Immature natural killer cell (primary cell): ENCODE data around the gene FCRL5. TPM values are rescaled to one million over a fixed set of nuclear protein-coding genes. Genes with fewer than 3 reads are reported as not detected.

Experiments
- DNase-seq, 3 donors: peaks; one replicate each; pipeline ENCODE4 v3.0.0; 2022; ENCODE audit warnings: mixed read lengths in 1 of 3
- H3K27ac Mint-ChIP-seq, 6 donors: one replicate each; pipeline ENCODE4 v1.8.0; 2020; ENCODE audit warnings: mixed read lengths in 6 of 6, mild to moderate bottlenecking in 5 of 6, inconsistent platforms in 4 of 6, moderate library complexity in 3 of 6
- H3K27me3 Mint-ChIP-seq, 3 donors: one replicate each; pipeline ENCODE4 v1.8.0; 2020 to 2021; ENCODE audit warnings: low read depth in 3 of 3, mild to moderate bottlenecking in 3 of 3, mixed read lengths in 3 of 3, moderate library complexity in 3 of 3, inconsistent platforms in 1 of 3
- H3K36me3 Mint-ChIP-seq, 3 donors: one replicate each; pipeline ENCODE4 v1.8.0; 2020; ENCODE audit warnings: mixed read lengths in 3 of 3, inconsistent platforms in 2 of 3, mild to moderate bottlenecking in 2 of 3
- H3K4me1 Mint-ChIP-seq, 2 donors: one replicate each; pipeline ENCODE4 v1.8.0; 2020; ENCODE audit warnings: inconsistent platforms in 2 of 2, mild to moderate bottlenecking in 2 of 2, mixed read lengths in 2 of 2, moderate library complexity in 1 of 2
- H3K4me3 Mint-ChIP-seq, 5 donors: one replicate each; pipeline ENCODE4 v1.8.0; 2020; ENCODE audit warnings: mild to moderate bottlenecking in 5 of 5, mixed read lengths in 5 of 5, inconsistent platforms in 3 of 5, moderate library complexity in 3 of 5
- H3K9me3 Mint-ChIP-seq, 6 donors: one replicate each; pipeline ENCODE4 v1.8.0; 2020; ENCODE audit warnings: mild to moderate bottlenecking in 6 of 6, mixed read lengths in 6 of 6, inconsistent platforms in 4 of 6, moderate library complexity in 3 of 6
- polyA plus RNA-seq, 3 donors: library from polyadenylated mRNA; unstranded; fragments of 300-500 nt; fragmentation: Illumina TruSeq; gene quantifications; one replicate each; pipeline ENCODE4 v1.2.3, GENCODE V29; 2021

Gene FCRL5
- polyA plus RNA-seq, 3 donors from 2014 or later = 0.10 TPM; not detected in 2

DNA sequence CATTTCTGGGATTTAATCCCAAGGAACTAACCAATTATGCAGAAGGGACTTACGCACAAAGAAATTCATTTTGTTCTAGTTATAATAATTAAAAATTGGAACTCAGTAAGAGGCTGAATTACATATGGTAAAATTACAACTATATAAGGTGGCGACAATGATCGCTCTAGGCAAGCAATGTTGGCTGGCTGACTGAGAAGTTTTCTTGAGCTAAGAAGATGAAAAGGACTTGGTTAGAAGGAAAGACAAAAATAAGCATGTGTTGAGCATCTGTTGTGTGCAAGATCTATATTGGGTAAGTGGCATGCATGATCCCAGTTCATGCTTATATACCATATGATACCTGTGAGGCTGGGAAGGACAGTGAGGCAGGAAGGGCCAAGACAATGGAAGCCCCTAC, 80.8 kb downstream of the FCRL5 start:
- no peak for DNase-seq
- Mint-ChIP-seq H3K9me3 (peaks cover 0 to 18% (median 1%) of the 10 kb centered on the region in 6 donors), H3K27ac (no peak overlapping the region), H3K4me3 (no peak overlapping the region), H3K4me1 (no peaks in the 10 kb centered on the region), H3K36me3 (peaks cover 0 to 7% (median 0%) of the 10 kb centered on the region in 3 donors), H3K27me3 (peaks cover 3 to 5% (median 5%) of the 10 kb centered on the region in 3 donors)

DNA sequence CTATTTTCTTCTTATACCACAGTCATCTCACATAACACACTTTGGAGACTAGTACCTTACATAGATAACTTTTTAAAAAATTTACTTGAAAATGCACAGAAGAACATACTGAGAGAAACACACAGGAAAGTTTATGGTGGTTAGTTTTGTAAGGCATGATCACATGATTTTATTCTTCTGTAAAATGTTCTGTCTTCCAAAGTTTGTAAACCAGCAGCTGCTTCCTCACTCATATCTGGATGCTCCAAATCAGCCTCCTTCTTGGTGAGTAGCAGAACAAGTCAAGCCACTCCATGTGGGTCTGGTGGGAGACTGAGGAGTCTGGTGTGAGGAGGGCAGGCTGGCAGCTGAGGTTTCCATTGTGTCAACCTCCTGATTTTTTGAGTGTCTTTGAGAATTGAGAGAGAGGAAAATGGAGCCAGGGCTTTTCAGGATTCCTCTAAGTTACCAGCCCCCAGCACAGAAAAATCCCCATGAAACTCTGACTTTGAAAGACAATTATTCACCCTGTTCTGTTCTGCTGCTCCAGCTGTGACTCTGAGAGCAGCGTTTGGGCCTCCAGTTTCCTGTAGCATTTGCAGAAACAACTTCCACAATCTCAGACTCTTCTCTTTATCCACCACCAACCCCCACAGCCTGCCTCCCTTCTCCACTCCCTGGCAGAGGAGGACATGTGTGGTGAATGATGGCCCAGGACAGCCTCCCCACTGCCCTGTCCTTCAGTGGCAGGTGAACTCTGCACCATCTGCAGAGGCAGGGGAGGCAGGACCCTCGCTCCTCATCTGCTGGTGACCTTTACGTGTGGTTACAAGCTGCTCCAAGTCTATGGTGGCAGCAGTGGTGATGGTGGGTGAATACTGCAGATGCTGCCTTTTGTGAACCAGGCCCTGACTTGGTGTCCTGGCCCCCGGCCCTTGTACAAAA, 82.3 kb downstream of the FCRL5 start:
- Mint-ChIP-seq H3K4me1 (no peaks in the 10 kb centered on the region), H3K27ac (no peak overlapping the region), H3K36me3 (no peaks in the 10 kb centered on the region), H3K4me3 (no peak overlapping the region), H3K27me3 (peaks cover 3 to 5% (median 3%) of the 10 kb centered on the region in 3 donors), H3K9me3 (peaks cover 0 to 4% (median 0%) of the 10 kb centered on the region in 6 donors)
- DNase-seq = no peak

DNA sequence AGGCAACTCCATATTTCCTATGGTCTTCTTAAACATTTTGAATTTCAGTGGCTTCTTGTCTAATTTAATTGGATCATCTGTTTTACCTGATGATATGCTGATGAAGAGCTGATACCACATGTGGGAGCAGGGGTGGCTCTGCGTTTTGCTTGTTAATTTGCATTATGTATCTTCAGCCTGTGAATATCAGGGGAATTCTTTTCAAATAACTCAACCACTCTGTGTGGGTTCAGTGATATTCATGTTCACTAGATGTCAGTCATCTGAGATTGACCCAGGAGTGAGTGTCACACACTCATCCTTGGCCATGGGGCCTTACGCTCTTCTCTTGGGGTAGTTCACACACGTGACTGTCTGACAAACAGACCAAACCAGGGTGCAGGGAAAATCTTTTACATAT, 83.0 kb downstream of the FCRL5 start:
- Mint-ChIP-seq H3K27ac (no peak overlapping the region), H3K27me3 (peaks cover 3 to 5% (median 3%) of the 10 kb centered on the region in 3 donors), H3K9me3 (no peaks in the 10 kb centered on the region), H3K4me3 (no peak overlapping the region), H3K36me3 (no peaks in the 10 kb centered on the region), H3K4me1 (no peaks in the 10 kb centered on the region)
- no peak for DNase-seq

DNA sequence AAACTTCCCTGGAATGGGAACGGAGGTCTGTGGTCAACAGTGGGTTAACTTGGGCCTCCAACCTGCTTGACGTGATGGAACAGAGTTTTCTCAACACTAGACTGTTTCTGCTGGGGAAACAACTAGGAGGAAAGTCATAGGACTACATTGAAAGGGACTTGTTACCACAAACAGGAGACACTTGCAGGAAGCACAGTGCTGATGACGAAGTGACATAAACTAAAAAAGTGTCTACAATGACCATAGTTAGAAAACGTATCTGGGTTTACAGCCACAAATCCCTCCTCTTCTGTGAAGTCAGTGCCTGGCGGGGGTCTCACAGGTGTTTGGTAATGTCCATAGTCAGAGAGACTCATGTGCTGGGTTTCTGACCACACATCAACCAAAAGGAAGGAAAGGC, 86.3 kb downstream of the FCRL5 start:
- Mint-ChIP-seq H3K27me3 (peaks cover 0 to 4% (median 0%) of the 10 kb centered on the region in 3 donors), H3K9me3 (no peaks in the 10 kb centered on the region), H3K36me3 (no peaks in the 10 kb centered on the region), H3K4me1 (no peaks in the 10 kb centered on the region), H3K27ac (no peak overlapping the region), H3K4me3 (no peak overlapping the region)
- DNase-seq = no peak

Other genes with a start within 250 kb of the FCRL5 start
- not detected for gene FCRL4, start 45.6 kb upstream of the FCRL5 start, polyA plus RNA-seq
- gene FCRL3, start 148.3 kb upstream of the FCRL5 start, polyA plus RNA-seq = 100 to 1,000 TPM in 2 of 3 donors, 10 to 100 TPM in 1; 60.3 to 119 (median 115) TPM
- not detected for gene FCRL2, start 224.6 kb upstream of the FCRL5 start, polyA plus RNA-seq